Epidermal melanocyte (primary cell): ENCODE measurements around the gene PALM.
A peak's percentile ranks its signal among the peaks of the same experiment; 100 is the strongest.
"Not testable (repeated sequence)": the region's sequence is repeated elsewhere in the genome, so short reads cannot be mapped to it uniquely, and the experiment has no call there.

ENCODE experiments used
- DNase-seq: peaks from one replicate; pipeline ENCODE4 v3.0.0; 2011; ENCODE audit warnings: low spot score; ENCODE audit not compliant: insufficient read length

PALM gene

DNA sequence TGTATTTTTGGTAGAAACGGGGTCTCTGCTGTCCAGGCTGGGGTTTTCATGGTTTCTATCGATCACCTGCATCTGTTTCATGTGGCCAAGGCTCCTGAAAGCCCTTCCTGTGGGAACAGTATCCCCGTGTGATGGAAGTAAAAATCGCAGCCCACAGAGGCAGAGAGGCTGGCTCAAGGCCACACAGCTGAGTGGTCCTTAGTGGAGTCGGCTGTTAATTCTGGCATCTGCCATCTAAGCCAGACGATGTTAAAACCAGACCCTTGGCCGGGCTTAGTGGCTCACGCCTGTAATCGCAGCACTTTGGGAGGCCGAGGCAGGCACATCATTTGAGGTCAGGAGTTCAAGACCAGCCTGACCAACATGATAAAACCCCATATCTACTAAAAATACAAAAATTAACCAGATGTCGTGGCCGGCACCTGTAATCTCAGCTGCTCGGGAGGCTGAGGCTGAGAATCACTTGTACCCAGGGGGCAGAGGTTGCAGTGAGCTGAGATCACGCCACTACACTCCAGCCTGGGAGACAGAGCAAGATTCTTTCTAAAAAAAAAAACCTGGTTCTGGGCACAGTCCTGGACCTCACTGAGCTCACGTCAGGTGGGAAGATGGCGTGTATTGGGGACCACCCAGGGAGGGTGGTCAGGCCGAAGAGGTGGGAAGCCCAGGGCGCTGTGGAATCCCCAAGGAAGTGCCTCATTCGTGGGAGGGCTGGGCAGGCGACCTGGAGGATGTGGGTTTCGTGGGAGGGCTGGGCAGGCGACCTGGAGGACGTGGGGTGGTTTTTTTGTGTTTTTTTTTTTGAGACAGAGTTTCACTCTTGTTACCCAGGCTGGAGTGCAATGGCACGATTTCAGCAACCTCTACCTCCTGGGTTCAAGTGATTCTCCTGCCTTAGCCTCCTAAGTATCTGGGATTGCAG is 23.7 kb downstream of the PALM start:
- DNase-seq: no peak

DNA sequence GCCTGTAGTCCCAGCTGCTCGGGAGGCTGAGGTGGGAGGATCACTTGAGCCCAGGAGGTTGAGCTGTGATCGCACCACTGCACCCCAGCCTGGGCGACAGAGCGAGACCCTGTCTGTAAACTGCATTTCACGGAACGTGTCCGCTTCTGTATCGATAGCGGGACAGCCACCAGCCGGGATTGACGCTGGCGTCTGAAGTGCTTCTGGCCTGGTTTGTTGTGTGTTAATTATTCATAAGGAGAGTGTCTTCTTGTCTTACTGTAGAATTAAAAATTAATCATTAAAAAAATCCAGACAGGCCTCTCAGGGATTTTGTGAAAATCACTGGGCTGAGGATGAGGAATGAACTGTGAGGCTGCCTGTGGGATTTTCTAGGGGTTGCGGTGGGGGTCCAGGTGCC is 26.0 kb downstream of the PALM start:
- no peak for DNase-seq

DNA sequence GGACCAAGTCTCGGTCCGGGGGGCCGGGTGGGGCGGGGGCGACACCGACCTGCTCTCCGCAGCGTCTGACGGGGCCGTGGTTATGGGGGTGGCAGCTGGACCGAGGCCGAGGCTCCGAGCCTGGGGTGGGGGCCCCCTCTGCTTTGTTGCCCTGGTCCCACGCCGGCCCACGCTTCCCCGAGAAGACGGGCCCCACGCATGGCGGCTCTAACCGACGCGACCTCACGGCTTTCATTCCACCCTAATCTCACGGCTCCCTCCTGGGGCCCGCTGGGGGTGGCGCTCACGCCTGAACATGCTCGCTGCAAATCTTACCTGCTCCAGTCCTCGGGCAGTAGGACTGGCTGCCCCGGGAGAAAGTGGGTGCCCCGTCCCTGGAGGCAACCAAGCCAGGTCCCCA is 27.4 kb downstream of the PALM start:
- DNase-seq: no peak

DNA sequence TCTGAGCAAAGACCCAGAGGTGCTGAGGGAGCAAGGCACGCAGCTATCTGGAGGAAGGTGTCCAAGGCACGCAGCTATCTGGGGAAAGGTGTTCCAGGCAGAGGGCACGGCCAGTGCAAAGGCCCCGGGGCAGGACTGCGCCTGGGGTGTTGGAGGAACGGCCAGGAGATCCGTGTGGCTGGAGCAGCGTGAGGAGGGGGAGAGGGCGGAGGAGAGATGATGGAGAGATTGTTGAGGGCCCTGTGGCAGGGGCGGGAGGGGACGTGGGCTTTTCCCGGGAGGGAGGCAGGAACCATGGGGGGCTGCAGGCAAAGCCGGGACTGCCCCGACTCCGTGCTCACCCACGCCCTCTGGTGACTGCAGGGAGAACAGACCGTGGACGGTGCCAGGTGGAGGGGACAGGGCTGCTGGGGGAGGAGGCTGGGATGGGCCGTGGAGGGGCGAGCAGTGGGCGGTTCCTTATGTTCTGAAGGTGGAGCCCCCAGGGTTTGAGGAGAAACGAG is 28.9 kb downstream of the PALM start:
- peak; percentile 79 for DNase-seq

DNA sequence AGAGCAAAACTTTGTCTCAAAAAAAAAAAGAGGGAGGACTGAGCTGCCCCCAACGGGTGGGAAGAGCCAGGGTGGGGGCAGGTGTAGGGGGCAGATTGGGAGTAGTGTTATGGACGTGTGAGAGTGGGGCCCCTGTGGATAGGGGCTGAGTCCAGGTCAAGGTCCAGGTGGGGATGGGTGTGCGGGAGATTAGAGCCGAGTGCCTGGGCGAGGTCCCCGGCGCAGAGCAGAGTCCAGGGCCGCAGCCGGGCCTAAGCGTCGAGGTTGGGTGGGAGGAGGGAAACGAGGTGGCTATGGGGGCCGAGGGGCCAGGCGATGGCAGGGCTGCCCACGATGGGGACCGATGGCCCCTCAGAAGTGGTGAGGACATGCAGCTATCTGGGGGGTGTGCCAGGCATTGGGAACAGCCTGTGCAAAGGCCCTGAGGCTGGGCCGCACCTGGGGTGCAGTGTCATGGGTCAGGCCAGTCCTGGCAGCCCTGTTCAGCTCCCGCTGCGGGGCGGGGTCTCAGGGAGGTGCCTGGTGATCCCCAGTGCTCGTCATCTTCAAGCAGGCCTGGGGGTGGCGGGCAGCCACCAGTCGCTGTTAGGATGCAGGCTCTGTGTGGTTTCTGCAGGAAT is 29.9 kb downstream of the PALM start:
- no peak for DNase-seq

DNA sequence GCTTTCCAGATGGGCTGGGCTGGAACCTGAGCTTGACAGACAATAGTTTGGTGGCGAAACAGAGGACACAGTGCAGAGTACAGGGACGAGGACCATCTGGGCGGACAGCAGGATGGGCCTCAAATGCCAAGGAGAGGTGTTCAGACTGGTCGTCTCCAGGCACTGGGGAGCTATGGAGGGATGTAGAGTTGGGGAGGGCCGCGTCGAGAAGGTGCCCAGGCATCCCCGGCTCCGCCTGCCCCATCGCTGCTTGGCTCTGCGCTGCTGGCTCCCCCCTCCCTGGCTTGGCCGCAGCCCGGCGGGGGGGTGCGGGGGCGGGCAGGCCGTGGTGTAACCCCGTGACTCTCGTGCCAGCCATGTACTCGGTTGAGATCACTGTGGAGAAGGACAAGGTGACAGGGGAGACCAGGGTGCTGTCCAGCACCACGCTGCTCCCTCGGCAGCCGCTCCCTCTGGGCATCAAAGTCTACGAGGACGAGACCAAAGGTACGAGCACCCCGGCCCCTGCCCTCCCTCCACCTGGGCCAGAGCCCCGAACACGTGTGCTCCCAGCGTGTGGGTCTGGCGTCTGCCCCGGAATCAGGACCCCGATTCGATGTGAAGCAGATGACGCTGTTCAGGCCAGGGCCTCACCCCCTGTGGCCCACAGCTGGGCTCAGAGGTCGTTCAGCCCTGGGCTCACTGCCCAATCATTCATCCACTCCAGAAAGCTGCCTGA is 31.4 kb downstream of the PALM start:
- DNase-seq: no peak

DNA sequence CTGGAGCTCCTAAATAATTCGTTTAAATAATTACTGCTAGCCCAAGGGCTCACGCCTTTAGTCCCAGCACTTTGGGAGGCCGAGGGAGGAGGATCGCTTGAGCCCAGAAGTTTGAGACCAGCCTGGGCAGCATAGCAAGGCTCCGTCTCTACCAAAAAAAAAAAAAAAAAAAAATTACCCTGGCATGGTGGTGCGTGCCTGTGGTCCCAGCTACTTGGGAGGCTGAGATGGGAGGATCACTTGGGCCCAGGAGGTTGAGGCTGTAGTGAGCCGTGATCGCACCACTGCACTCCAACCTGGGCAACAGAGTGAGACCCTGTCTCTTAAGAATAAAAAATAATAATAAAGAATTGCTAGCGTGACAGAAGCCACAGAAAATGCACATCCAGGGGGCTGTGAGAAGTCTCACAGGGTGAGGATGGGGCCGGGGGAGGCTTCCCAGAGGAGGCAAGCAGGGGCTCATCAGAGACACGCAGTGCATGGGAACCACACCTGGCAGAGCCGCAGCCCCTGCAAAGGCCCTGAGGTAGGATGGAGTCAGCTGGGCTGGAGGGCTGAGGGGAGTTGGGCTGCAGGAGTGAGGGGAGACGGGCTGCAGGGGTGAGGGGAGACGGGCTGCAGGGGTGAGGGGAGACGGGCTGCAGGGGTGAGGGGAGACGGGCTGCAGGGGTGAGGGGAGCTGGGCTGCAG is 32.2 kb downstream of the PALM start:
- not testable (repeated sequence) for DNase-seq

DNA sequence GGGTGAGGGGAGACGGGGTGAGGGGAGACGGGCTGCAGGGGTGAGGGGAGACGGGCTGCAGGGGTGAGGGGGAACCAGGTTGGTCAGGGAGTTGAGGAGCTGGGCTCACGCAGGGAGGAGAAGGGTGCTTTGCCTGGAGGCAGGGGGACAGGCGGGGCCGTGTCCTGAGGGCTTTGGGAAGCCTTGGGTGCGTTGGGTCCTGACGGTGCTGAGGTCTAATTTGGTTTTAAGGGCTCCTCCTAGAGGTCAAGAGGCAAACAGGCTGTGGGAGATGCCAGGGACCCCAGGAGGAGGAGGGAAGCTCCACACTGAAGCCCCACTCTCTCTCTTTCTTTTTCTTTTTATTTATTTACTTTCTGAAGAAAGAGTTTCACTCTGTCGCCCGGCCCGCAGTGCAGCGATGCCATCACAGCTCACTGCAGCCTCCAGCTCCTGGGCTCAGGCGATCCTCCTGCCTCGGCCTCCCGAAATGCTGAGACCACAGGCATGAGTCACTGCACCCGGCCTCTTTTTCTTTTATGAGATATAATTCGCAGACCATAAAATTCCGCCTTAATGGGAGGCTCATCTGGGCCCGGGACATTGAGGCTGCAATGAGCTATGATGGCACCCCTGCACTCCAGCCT is 32.9 kb downstream of the PALM start:
- DNase-seq: no peak

DNA sequence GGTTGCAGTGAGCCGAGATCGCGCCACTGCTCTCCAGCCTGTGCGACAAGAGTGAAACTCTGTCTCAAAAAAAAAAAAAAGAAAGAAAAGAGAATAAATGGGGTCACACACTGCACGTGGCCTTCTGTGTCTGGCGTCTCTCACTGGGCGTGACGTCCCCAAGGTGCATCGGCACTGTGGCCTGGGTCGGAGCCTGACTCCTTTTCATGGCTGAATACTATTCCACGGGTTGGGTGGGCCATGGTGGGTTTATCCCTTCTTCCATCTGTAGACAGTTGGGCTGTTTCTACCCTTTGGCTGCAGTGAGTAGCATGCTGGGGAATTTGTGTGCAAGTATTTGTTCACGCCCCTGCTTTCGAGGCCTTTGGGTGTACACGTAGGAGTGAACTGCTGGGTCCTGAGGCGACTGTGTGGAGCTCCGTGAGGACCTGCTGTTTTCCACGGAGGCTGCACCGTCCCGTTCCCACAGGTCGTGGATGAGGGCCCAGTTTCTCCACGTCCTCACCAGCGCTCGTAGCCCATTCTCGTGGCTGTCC is 33.9 kb downstream of the PALM start:
- DNase-seq: no peak

DNA sequence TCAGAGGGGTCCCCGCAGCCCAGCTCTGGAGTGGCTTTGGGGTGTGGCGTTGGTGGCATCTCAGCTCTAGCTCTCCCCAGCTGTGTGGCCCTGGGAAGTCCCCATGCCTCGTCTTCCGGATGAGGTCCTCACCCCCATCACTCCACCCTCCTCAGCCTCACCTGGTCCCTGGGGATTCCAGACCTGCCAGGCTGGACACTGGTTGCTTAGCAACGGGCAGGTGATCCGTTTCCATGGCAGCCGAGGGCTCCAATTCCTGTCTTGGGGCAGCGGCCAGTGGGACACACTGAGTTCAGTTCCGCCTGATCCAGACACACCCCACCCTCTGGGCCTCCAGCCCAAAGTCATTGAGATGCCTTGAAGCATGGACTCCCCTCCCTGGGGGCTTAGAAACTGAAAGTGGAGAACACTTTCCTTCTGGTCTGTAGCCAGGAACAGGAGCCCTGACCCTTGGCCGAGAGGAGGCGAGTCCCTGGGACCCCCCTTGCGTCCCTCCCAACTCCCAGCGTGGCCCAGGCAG is 34.5 kb downstream of the PALM start:
- no peak for DNase-seq

DNA sequence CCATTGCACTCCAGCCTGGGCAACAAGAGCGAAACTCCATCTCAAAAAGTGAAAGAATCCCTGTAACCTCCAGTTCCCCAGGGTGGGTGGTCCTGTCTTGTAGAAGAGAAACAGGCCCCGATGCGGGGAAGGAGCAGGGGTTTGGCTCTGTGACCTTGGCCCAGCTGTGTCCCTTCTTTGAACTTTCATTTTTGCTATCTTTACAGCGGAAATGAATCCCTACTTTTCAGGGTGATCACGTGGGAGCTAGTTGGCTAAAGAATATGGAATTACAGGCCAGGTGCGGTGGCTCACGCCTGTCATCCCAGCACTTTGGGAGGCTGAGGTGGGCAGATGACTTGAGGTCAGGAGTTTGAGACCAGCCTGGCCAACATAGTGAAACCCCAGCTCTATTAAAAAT is 36.4 kb downstream of the PALM start:
- DNase-seq: not testable (repeated sequence)

DNA sequence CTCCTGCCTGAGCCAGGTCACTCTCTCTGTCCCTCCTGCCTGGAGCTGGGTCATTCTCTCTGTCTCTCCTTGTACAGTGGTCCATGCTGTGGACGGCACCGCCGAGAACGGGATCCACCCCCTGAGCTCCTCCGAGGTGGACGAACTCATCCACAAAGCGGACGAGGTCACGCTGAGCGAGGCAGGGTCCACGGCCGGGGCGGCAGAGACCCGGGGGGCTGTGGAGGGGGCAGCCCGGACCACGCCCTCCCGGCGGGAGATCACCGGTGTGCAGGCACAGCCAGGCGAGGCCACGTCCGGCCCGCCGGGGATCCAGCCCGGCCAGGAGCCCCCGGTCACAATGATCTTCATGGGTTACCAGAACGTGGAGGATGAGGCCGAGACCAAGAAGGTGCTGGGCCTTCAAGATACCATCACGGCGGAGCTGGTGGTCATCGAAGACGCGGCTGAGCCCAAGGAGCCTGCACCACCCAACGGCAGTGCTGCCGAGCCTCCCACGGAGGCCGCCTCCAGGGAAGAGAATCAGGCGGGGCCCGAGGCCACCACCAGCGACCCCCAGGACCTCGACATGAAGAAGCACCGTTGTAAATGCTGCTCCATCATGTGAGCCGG is 37.6 kb downstream of the PALM start:
- no peak for DNase-seq

DNA sequence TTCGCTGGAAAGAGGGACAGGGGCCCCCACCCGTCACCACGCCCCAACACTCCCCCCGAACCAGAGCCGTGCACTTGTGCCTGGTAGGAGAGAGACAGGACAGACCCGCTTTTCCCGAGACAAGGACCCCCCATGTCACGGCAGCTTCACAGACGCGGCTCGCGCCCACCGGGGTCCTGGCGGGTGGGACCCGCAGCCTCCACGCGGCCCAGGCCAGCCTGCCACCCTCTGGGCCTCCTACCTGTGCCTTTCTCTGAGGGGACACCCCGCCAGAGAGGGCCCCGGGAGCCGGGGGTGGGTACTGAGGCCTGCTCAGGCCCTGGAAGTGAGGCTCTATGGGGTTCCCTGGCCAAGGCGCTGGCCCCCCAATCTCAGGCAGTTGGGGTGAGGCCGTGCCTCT is 38.2 kb downstream of the PALM start:
- no peak for DNase-seq

DNA sequence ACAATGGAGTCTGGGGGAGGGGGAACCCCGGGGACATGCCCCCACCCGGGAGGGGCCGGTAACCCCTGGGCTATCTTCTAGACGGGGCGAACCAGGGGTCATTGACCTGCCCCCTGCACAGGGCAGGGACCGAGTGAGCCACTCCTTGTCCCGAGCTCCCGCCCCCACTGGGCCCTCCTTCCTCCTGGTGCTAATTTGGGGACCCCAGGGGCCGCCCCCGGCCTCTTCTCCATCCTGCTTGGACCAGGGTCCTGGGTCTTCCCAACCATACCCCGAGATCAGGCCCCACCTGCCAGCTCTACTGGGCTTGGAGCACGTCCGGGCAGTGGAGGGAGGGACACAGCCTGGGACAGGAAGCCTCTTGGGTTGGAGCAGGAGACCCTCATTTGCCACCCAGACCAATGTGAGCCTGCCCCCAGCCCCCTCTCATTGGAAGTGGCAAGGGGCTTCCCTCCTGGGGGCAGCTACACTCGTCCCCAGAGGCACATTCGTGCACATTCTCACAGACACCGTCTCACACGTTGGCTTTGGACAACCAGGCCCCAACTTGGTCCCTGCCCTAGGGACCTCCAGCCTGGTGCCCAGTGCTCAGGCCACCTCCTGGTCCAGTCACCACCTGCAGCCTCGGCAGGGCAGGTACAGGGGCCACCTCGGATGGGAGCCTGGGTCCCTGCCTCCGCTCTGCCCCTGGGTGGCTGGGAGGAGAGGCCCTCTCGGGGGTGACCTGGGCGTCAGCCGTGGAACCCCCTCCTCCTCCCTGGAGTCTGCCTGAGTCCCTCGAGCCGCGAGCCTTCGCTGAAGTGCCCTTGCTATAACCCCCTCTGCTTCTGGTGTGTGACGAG is 38.9 kb downstream of the PALM start:
- no peak for DNase-seq

DNA sequence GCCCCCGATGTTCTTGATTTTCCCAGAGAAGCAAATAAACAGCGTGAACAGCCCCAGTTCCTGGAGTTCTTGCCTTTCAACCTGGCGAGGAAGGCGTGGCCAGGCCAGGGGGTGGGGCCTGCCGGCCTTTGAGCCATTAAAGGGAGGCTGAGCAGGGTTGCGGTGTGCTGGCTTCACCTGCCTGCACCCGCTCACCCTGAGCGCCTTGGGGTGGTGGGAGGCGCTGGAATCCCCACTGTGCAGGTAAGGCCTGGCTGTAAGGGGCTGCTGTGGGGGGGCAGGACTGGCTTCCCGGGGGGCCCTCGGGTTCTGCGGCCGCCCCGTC is 39.5 kb downstream of the PALM start:
- DNase-seq: no peak

DNA sequence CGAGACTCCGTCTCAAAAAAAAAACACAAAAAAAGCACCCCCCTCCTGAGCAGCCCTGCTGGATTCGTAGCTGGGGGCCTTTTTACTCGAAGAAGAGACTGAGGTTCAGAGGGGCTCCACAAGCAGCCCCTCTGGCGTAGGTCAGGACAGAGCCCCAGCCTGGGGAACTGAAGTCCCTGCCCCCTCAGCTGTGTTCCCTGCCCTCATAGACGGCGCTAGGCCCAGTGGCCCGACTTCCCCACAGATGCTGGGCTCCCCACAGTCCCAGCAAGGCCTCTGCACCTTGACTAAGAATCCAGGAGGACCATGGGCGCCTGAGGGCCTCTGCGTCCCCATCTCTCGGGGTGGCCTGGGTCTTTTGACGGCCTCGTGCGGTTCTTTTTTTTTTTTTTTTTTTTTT is 41.1 kb downstream of the PALM start:
- DNase-seq: no peak

DNA sequence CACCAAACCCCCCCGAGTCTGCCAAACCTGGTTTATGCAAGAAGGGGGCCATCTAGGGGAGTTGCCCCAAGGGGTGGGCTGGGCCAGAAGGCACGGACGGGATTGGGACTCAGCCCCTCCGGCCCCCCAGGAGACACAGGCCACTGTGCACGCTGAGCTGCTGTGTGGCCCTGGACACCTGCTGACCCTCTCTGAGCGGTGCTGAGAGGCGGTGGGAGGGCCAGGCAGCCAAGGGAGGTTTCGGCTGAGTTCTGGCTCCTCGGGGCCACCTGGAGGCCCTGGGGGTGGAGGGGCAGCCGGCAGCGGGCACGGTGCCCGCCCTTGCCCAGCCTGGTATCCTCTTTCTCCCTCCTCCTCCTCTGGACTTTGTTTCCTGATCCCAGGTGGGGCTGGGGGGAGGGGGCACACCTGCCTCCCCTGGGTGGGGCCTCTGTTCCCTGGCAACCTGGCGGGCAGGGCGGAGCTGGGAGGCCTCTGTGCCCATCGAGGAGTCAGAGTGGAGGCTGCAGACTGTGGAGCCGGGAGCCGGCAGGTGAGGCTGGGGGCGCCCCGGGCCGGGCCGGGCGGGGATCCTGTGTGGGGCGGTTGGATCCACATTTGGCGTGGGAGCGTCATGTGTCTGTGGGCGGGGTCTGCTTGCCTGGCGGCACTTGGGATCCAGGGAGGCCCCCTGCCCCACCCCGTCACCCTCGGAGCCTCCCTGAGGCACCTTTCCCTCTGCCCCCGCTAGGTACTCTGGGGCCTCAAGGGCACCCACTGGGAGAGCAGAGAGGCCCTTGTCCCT is 42.1 kb downstream of the PALM start, which contains the start of gene MISP:
Gene MISP (plus strand): TSS at position 473 of the 784 bp plus-strand sequence. CDS start 5,835 bp downstream, outside the sequence.
- DNase-seq: no peak
